ENCODE measurements around the gene GGCX. TPM values are rescaled to one million over a fixed set of nuclear protein-coding genes. Genes with fewer than 3 reads are reported as not detected.

Gene GGCX
- total and polyA plus RNA-seq, 9 of the 15 experiments (the other 6 are each of a cell fraction or from before 2014, with no cell fraction given): 14.4 to 47.1 (median 28.1) TPM

GRCh38 chr2:85538507-85539360 is 22.6 kb downstream of the GGCX start, which contains the start of gene MAT2A (continued):
- TF ChIP-seq CSDE1 (IDR thresholded peaks at IDR 0.05) (peak in 1 of 2 experiments; percentile 79; a peak in 2 of 4 replicates), PHF8 (IDR thresholded peaks at IDR 0.05; ENCODE audit: borderline replicate concordance, low read length) (peak; percentile 93), E2F6 (IDR thresholded peaks at IDR 0.05; ENCODE audit: borderline replicate concordance in 1 of 2, extremely low read depth in 1 of 2, insufficient read depth in 1 of 2, insufficient read length in 1 of 2, low read depth in 1 of 2, low read length in 1 of 2, poor library complexity in 1 of 2, severe bottlenecking in 1 of 2) (peak; percentile 66 to 80), PCBP1 (IDR thresholded peaks at IDR 0.05; ENCODE audit: low read depth, low read length, poor library complexity, severe bottlenecking) (no peak), KDM4B (IDR thresholded peaks at IDR 0.05; ENCODE audit: borderline replicate concordance in 2 of 2, low read depth in 1 of 2) (0 out of 4 replicates have a peak, but pooled peaks of 1 of the 2 experiments have one; percentile 77), CAMTA2 (CRISPR knock-in tag; conservative IDR thresholded peaks at IDR 0.05) (no peak), HINFP (tag; conservative IDR thresholded peaks at IDR 0.05; ENCODE audit: low read depth) (no peak), SMAD4 (CRISPR knock-in tag; conservative IDR thresholded peaks at IDR 0.05) (peak; percentile 70), CBX5 (IDR thresholded peaks at IDR 0.05; ENCODE audit: borderline replicate concordance, low read depth) (no peak), GATAD2B (IDR thresholded peaks at IDR 0.05; ENCODE audit: borderline replicate concordance) (no peak; the same call in 1 of the 2 replicates), NFRKB (IDR thresholded peaks at IDR 0.05; ENCODE audit: low read depth) (peak; percentile 99), ZNF124 (CRISPR knock-in tag; IDR thresholded peaks at IDR 0.05) (no peak), E2F5 (CRISPR knock-in tag; IDR thresholded peaks at IDR 0.05) (peak; percentile 91), DLX4 (CRISPR knock-in tag; IDR thresholded peaks at IDR 0.05) (no peak), ZNF274 (IDR thresholded peaks at IDR 0.05; ENCODE audit: borderline replicate concordance, low read depth, low read length) (no peak), ARHGAP35 (IDR thresholded peaks at IDR 0.05; ENCODE audit: partially characterized antibody) (no peak), LARP7 (IDR thresholded peaks at IDR 0.05) (0 out of 2 replicates have a peak, but pooled peaks have one; percentile 17), TCF7 (IDR thresholded peaks at IDR 0.05; ENCODE audit: borderline replicate concordance) (no peak)

All from K562 (cell line).